GM19099 (cell line): Measurements from ENCODE around the gene TTC31.

Experiments used
- POLR2A ChIP-seq: IDR thresholded peaks from 3 replicates; pipeline ENCODE4 v1.6.1; 2011; ENCODE audit warnings: low read depth; ENCODE audit not compliant: insufficient read length; ENCODE audit errors: extremely low read depth

TTC31 gene

GRCh38 chr2:74510272-74510671, 27.4 kb downstream of the TTC31 start:
- TF ChIP-seq POLR2A: no peak

- TF ChIP-seq POLR2A: no peak
These were observed 28.5 kb downstream of the TTC31 start for GRCh38 chr2:74511104-74511989.

GRCh38 chr2:74512744-74513604, 30.1 kb downstream of the TTC31 start:
- no peak for TF ChIP-seq POLR2A

- no peak for TF ChIP-seq POLR2A
These were observed 30.9 kb downstream of the TTC31 start for GRCh38 chr2:74513605-74514367.

- TF ChIP-seq POLR2A: no peak
These were observed 31.7 kb downstream of the TTC31 start, which contains the start of gene TLX2 for GRCh38 chr2:74514368-74515270. TSS of gene TLX2 (plus strand) at chr2:74514450. CDS start at chr2:74514807, 357 bp downstream.

GRCh38 chr2:74515271-74515980, 32.5 kb downstream of the TTC31 start:
- TF ChIP-seq POLR2A: no peak

- TF ChIP-seq POLR2A: no peak
These were observed 33.2 kb downstream of the TTC31 start for GRCh38 chr2:74515981-74516633.

GRCh38 chr2:74516650-74517049, 33.8 kb downstream of the TTC31 start:
- no peak for TF ChIP-seq POLR2A

- TF ChIP-seq POLR2A: no peak
These were observed 39.6 kb downstream of the TTC31 start for GRCh38 chr2:74522516-74522915.

GRCh38 chr2:74524005-74524404, 41.1 kb downstream of the TTC31 start:
- no peak for TF ChIP-seq POLR2A

GRCh38 chr2:74524955-74525716, 42.3 kb downstream of the TTC31 start:
- TF ChIP-seq POLR2A: no peak
